ENCODE measurements around the gene RASA2. TPM values are rescaled to one million over a fixed set of nuclear protein-coding genes. Genes with fewer than 3 reads are reported as not detected.

RASA2 gene
- total and polyA plus RNA-seq, 10 of the 15 experiments (the other 5 are each of a cell fraction or from before 2014, with no cell fraction given) = 1.9 to 9.4 (median 7.2) TPM

GRCh38 chr3:141441381-141442364 lies 45.2 kb upstream of the RASA2 start (continued):
- TF ChIP-seq MYB (IDR thresholded peaks at IDR 0.05; ENCODE audit: borderline replicate concordance, low read depth, low read length) (no peak), ZNF274 (IDR thresholded peaks at IDR 0.05; ENCODE audit: insufficient read depth, insufficient read length) (no peak), NRF1 (conservative IDR thresholded peaks at IDR 0.05; ENCODE audit: low read depth, low read length) (no peak), IRF5 (IDR thresholded peaks at IDR 0.05; ENCODE audit: borderline replicate concordance) (no peak), PKNOX1 (IDR thresholded peaks at IDR 0.05) (no peak), GABPA (IDR thresholded peaks at IDR 0.05; ENCODE audit: low read depth) (no peak), KLF5 (IDR thresholded peaks at IDR 0.05; ENCODE audit: partially characterized antibody) (no peak), CBX5 (IDR thresholded peaks at IDR 0.05; ENCODE audit: low read depth) (peak; percentile 85), NKRF (conservative IDR thresholded peaks at IDR 0.05) (no peak), CHD4 (IDR thresholded peaks at IDR 0.05) (no peak), FOS (IDR thresholded peaks at IDR 0.05; ENCODE audit: borderline replicate concordance, extremely low read depth, insufficient read length) (no peak), MXI1 (IDR thresholded peaks at IDR 0.05; ENCODE audit: low read depth, low read length) (no peak), TCF7 (IDR thresholded peaks at IDR 0.05; ENCODE audit: borderline replicate concordance) (0 out of 2 replicates have a peak, but pooled peaks have one; percentile 58), SUZ12 (IDR thresholded peaks at IDR 0.05; ENCODE audit: unreplicated experiment) (no peak), NR2F1 (conservative IDR thresholded peaks at IDR 0.05) (no peak), NFIC (IDR thresholded peaks at IDR 0.05; ENCODE audit: low read depth, low read length) (peak; percentile 54; the same call in 1 of the 2 replicates), NR2C2 (IDR thresholded peaks at IDR 0.05; ENCODE audit: borderline replicate concordance, control insufficient read depth, insufficient read length, low read depth) (no peak), MYC (IDR thresholded peaks at IDR 0.05; ENCODE audit: insufficient read depth, insufficient read length, insufficient replicate concordance, low read length, severe bottlenecking) (no peak), CREM (IDR thresholded peaks at IDR 0.05; ENCODE audit: low read depth) (no peak; the same call in 1 of the 2 replicates), RB1 (IDR thresholded peaks at IDR 0.05; ENCODE audit: borderline replicate concordance) (no peak), ZBTB11 (CRISPR knock-in tag; IDR thresholded peaks at IDR 0.05) (no peak), MTA2 (IDR thresholded peaks at IDR 0.05; ENCODE audit: low read depth) (peak; percentile 54)

Measured in GM12878 (cell line).